Mesendoderm (in vitro differentiated cells): ENCODE results near the gene MOB3B.

Source experiments
- DNase-seq: peaks from one replicate; pipeline ENCODE4 v3.0.0; 2013
- H2AK5ac ChIP-seq: 2 replicates; pipeline ENCODE4 v1.6.1; 2013; ENCODE audit warnings: low read length, inconsistent platforms
- H2BK120ac ChIP-seq: 2 replicates; pipeline ENCODE4 v1.6.1; 2013; ENCODE audit warnings: low read depth, mild to moderate bottlenecking, low read length, moderate library complexity, mixed read lengths
- H2BK15ac ChIP-seq: replicated peaks from 2 replicates; pipeline ENCODE4 v1.6.1; 2013; ENCODE audit warnings: low read depth, mild to moderate bottlenecking, moderate library complexity
- H2BK5ac ChIP-seq: 2 replicates; pipeline ENCODE4 v1.6.1; 2013; ENCODE audit warnings: low read length, inconsistent platforms
- H3K18ac ChIP-seq: 2 replicates; pipeline ENCODE4 v1.6.1; 2013; ENCODE audit warnings: mild to moderate bottlenecking, low read length, mixed read lengths
- H3K23ac ChIP-seq: one replicate; pipeline ENCODE4 v1.6.1; 2013; ENCODE audit warnings: low read length
- H3K27ac ChIP-seq: 2 replicates; pipeline ENCODE4 v1.5.1; 2013; ENCODE audit warnings: low read depth, mild to moderate bottlenecking, inconsistent platforms, low read length, moderate library complexity
- H3K27me3 ChIP-seq: 2 replicates; pipeline ENCODE4 v1.6.1; 2013; ENCODE audit warnings: low read length, control low read depth, mild to moderate bottlenecking, inconsistent platforms; ENCODE audit not compliant: insufficient read depth, poor library complexity
- H3K36me3 ChIP-seq: 2 replicates; pipeline ENCODE4 v1.6.1; 2013; ENCODE audit warnings: low read length, inconsistent platforms; ENCODE audit not compliant: control insufficient read depth, insufficient read depth
- H3K4ac ChIP-seq: one replicate; pipeline ENCODE4 v1.6.1; 2013; ENCODE audit warnings: low read depth, mild to moderate bottlenecking, low read length, moderate library complexity
- H3K4me1 ChIP-seq: 2 replicates; pipeline ENCODE4 v1.6.1; 2013; ENCODE audit warnings: low read depth, low read length, inconsistent platforms; ENCODE audit not compliant: control insufficient read depth
- H3K4me2 ChIP-seq: 2 replicates; pipeline ENCODE4 v1.6.1; 2013; ENCODE audit warnings: low read length
- H3K4me3 ChIP-seq: 2 replicates; pipeline ENCODE4 v1.5.1; 2013; ENCODE audit warnings: mild to moderate bottlenecking, low read length
- H3K56ac ChIP-seq: one replicate; pipeline ENCODE4 v1.6.1; 2013; ENCODE audit warnings: low read length
- H3K79me1 ChIP-seq: 2 replicates; pipeline ENCODE4 v1.6.1; 2013; ENCODE audit warnings: low read length, inconsistent platforms
- H3K79me2 ChIP-seq: 2 replicates; pipeline ENCODE4 v1.6.1; 2013; ENCODE audit warnings: mild to moderate bottlenecking, low read length; ENCODE audit not compliant: control insufficient read depth, insufficient read depth
- H3K9ac ChIP-seq: 2 replicates; pipeline ENCODE4 v1.6.1; 2013; ENCODE audit warnings: low read length, inconsistent platforms
- H4K5ac ChIP-seq: one replicate; pipeline ENCODE4 v1.6.1; 2013; ENCODE audit warnings: low read length
- H4K8ac ChIP-seq: one replicate; pipeline ENCODE4 v1.6.1; 2013; ENCODE audit warnings: low read depth, mild to moderate bottlenecking, control low read depth, low read length, moderate library complexity
- WGBS: extraction: QIAGEN DNeasy Blood & Tissue Kit; methylation state at CpG from one replicate; pipeline ENCODE4 v1.1.7; 2013; ENCODE audit warnings: low lambda C conversion rate, missing lambda C conversion rate; ENCODE audit not compliant: insufficient coverage; ENCODE audit errors: extremely low coverage; 5-methylcytosine and 5-hydroxymethylcytosine counted together

Gene MOB3B

GRCh38 chr9:27394154-27394825 lies 135.3 kb downstream of the MOB3B start:
- H2BK5ac ChIP-seq = no peak overlapping the region
- H2BK15ac ChIP-seq = no peak overlapping the region
- H3K27ac ChIP-seq = no peak overlapping the region
- H4K5ac ChIP-seq = no peak overlapping the region
- no peak overlapping the region for H3K23ac ChIP-seq
- H3K4me3 ChIP-seq = no peak overlapping the region
- H3K4ac ChIP-seq = no peak overlapping the region
- no peak for DNase-seq
- H3K27me3 ChIP-seq = no peaks in the 10 kb centered on the region
- no peak overlapping the region for H2BK120ac ChIP-seq
- H3K56ac ChIP-seq = no peak overlapping the region
- WGBS = no CpG with 5 or more reads among the region's 4 CpGs
- no peaks in the 10 kb centered on the region for H3K36me3 ChIP-seq
- H3K79me2 ChIP-seq = no peaks in the 10 kb centered on the region
- no peaks in the 10 kb centered on the region for H3K79me1 ChIP-seq
- no peak overlapping the region for H3K4me2 ChIP-seq
- no peak overlapping the region for H4K8ac ChIP-seq
- H3K18ac ChIP-seq = no peak overlapping the region
- H3K4me1 ChIP-seq = no peaks in the 10 kb centered on the region
- no peak overlapping the region for H3K9ac ChIP-seq
- no peak overlapping the region for H2AK5ac ChIP-seq

- no peaks in the 10 kb centered on the region for H3K27me3 ChIP-seq
- WGBS = no CpG with 5 or more reads among the region's 6 CpGs
These were observed 136.4 kb downstream of the MOB3B start for GRCh38 chr9:27393054-27393846.

GRCh38 chr9:27392451-27392850 lies 137.2 kb downstream of the MOB3B start:
- Histone ChIP-seq H3K4me2 (no peak overlapping the region), H3K27ac (no peak overlapping the region), H3K4me3 (no peak overlapping the region), H3K4me1 (no peaks in the 10 kb centered on the region), H3K18ac (no peak overlapping the region), H4K8ac (no peak overlapping the region), H3K9ac (no peak overlapping the region), H3K23ac (no peak overlapping the region), H3K4ac (no peak overlapping the region), H2BK15ac (no peak overlapping the region), H2AK5ac (no peak overlapping the region), H2BK120ac (no peak overlapping the region), H3K56ac (no peak overlapping the region), H3K27me3 (no peaks in the 10 kb centered on the region), H3K79me1 (no peaks in the 10 kb centered on the region), H3K79me2 (no peaks in the 10 kb centered on the region), H2BK5ac (no peak overlapping the region), H4K5ac (no peak overlapping the region), H3K36me3 (no peaks in the 10 kb centered on the region)
- DNase-seq = no peak
- no CpG with 5 or more reads among the region's 4 CpGs for WGBS

More at GRCh38 chr9:27393054-27393846, 136.4 kb downstream of the MOB3B start:
- H3K9ac ChIP-seq = no peak overlapping the region
- H3K36me3 ChIP-seq = no peaks in the 10 kb centered on the region
- H3K4me3 ChIP-seq = no peak overlapping the region
- H3K27ac ChIP-seq = no peak overlapping the region
- no peak overlapping the region for H3K4ac ChIP-seq
- H3K23ac ChIP-seq = no peak overlapping the region
- no peak overlapping the region for H4K5ac ChIP-seq
- no peaks in the 10 kb centered on the region for H3K79me2 ChIP-seq
- H3K4me2 ChIP-seq = no peak overlapping the region
- H3K4me1 ChIP-seq = no peaks in the 10 kb centered on the region
- H2AK5ac ChIP-seq = no peak overlapping the region
- no peaks in the 10 kb centered on the region for H3K79me1 ChIP-seq
- H3K56ac ChIP-seq = no peak overlapping the region
- DNase-seq = no peak
- H2BK120ac ChIP-seq = no peak overlapping the region
- no peak overlapping the region for H2BK5ac ChIP-seq
- H3K18ac ChIP-seq = no peak overlapping the region
- no peak overlapping the region for H2BK15ac ChIP-seq
- H4K8ac ChIP-seq = no peak overlapping the region

GRCh38 chr9:27391040-27391895 lies 138.3 kb downstream of the MOB3B start:
- Histone ChIP-seq H2BK15ac (no peak overlapping the region), H3K4ac (no peak overlapping the region), H3K18ac (no peak overlapping the region), H2BK120ac (no peak overlapping the region), H3K79me2 (no peaks in the 10 kb centered on the region), H2AK5ac (no peak overlapping the region), H3K27ac (no peak overlapping the region), H3K4me1 (peaks cover 4% of the 10 kb centered on the region), H3K27me3 (no peaks in the 10 kb centered on the region), H3K9ac (no peak overlapping the region), H3K36me3 (no peaks in the 10 kb centered on the region), H3K4me2 (no peak overlapping the region), H3K23ac (no peak overlapping the region), H4K5ac (no peak overlapping the region), H3K56ac (no peak overlapping the region), H2BK5ac (no peak overlapping the region), H3K4me3 (no peak overlapping the region), H4K8ac (no peak overlapping the region), H3K79me1 (no peaks in the 10 kb centered on the region)
- WGBS = no CpG with 5 or more reads among the region's 9 CpGs
- no peak for DNase-seq

- Histone ChIP-seq H3K56ac (no peak overlapping the region), H3K9ac (no peak overlapping the region), H4K8ac (no peak overlapping the region), H2AK5ac (no peak overlapping the region), H3K79me1 (no peaks in the 10 kb centered on the region), H3K4me2 (no peak overlapping the region), H2BK15ac (no peak overlapping the region), H3K36me3 (no peaks in the 10 kb centered on the region), H3K27ac (no peak overlapping the region), H3K18ac (no peak overlapping the region), H2BK120ac (no peak overlapping the region), H2BK5ac (no peak overlapping the region), H3K23ac (no peak overlapping the region), H3K4ac (no peak overlapping the region), H3K4me1 (peaks cover 4% of the 10 kb centered on the region), H3K4me3 (no peak overlapping the region), H4K5ac (no peak overlapping the region), H3K79me2 (no peaks in the 10 kb centered on the region), H3K27me3 (no peaks in the 10 kb centered on the region)
- no CpG with 5 or more reads among the region's 2 CpGs for WGBS
- no peak for DNase-seq
These were observed 141.5 kb downstream of the MOB3B start for GRCh38 chr9:27388150-27388549.
